ENCODE measurements around the gene AEBP2. TPM values are rescaled to one million over a fixed set of nuclear protein-coding genes. Genes with fewer than 3 reads are reported as not detected.

The AEBP2 gene
- total and polyA plus RNA-seq, 2 of the 8 experiments (the other 6 are each of a cell fraction or from before 2014, with no cell fraction given) = 13.6 to 61.4 TPM

DNA sequence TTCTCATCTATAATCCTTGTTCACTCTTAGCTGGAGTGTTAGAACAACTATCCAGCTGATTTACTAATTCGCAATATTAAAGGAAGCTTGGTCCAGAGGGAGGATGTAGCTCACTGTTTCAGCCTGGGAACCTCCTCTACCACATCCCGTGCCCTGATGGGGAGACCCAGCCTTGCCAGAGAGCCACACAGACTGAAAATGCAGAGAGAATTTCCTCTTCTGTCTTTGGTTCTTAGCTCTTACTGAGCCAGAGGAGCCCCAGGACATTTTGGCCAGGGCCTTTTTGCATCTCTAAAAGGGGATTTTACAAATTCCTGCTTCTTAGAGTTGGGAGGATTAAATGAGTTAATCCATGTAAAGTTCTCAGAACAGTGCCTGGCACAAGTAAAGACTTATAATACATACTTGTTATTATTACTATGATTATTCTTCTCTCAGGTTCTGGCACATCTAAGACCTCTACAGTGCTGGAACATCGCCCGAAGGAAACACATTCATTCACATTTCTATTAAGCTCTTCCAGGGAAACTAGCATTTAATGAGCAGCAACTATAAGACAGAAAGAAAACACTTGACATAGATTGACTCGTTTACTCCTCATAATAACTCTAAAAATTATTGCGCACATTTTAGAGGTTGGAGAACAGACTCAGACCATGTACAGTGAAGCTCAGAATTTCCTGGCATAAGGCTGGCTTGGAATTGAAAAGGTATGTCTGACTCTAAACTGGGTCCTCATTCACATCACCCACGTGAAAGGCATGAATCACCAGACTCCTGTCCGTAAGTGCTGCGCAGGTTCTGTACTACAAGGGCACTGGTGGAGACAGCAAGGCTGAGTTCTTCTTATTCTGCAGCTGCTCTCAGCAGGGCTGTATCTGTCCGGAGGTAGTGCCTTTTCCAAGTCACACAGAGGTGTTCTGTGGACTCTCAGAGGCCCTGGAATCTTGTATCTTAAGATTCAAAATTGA is 27.8 kb upstream of the AEBP2 start (continued):
- TF ChIP-seq, protein P1, sequence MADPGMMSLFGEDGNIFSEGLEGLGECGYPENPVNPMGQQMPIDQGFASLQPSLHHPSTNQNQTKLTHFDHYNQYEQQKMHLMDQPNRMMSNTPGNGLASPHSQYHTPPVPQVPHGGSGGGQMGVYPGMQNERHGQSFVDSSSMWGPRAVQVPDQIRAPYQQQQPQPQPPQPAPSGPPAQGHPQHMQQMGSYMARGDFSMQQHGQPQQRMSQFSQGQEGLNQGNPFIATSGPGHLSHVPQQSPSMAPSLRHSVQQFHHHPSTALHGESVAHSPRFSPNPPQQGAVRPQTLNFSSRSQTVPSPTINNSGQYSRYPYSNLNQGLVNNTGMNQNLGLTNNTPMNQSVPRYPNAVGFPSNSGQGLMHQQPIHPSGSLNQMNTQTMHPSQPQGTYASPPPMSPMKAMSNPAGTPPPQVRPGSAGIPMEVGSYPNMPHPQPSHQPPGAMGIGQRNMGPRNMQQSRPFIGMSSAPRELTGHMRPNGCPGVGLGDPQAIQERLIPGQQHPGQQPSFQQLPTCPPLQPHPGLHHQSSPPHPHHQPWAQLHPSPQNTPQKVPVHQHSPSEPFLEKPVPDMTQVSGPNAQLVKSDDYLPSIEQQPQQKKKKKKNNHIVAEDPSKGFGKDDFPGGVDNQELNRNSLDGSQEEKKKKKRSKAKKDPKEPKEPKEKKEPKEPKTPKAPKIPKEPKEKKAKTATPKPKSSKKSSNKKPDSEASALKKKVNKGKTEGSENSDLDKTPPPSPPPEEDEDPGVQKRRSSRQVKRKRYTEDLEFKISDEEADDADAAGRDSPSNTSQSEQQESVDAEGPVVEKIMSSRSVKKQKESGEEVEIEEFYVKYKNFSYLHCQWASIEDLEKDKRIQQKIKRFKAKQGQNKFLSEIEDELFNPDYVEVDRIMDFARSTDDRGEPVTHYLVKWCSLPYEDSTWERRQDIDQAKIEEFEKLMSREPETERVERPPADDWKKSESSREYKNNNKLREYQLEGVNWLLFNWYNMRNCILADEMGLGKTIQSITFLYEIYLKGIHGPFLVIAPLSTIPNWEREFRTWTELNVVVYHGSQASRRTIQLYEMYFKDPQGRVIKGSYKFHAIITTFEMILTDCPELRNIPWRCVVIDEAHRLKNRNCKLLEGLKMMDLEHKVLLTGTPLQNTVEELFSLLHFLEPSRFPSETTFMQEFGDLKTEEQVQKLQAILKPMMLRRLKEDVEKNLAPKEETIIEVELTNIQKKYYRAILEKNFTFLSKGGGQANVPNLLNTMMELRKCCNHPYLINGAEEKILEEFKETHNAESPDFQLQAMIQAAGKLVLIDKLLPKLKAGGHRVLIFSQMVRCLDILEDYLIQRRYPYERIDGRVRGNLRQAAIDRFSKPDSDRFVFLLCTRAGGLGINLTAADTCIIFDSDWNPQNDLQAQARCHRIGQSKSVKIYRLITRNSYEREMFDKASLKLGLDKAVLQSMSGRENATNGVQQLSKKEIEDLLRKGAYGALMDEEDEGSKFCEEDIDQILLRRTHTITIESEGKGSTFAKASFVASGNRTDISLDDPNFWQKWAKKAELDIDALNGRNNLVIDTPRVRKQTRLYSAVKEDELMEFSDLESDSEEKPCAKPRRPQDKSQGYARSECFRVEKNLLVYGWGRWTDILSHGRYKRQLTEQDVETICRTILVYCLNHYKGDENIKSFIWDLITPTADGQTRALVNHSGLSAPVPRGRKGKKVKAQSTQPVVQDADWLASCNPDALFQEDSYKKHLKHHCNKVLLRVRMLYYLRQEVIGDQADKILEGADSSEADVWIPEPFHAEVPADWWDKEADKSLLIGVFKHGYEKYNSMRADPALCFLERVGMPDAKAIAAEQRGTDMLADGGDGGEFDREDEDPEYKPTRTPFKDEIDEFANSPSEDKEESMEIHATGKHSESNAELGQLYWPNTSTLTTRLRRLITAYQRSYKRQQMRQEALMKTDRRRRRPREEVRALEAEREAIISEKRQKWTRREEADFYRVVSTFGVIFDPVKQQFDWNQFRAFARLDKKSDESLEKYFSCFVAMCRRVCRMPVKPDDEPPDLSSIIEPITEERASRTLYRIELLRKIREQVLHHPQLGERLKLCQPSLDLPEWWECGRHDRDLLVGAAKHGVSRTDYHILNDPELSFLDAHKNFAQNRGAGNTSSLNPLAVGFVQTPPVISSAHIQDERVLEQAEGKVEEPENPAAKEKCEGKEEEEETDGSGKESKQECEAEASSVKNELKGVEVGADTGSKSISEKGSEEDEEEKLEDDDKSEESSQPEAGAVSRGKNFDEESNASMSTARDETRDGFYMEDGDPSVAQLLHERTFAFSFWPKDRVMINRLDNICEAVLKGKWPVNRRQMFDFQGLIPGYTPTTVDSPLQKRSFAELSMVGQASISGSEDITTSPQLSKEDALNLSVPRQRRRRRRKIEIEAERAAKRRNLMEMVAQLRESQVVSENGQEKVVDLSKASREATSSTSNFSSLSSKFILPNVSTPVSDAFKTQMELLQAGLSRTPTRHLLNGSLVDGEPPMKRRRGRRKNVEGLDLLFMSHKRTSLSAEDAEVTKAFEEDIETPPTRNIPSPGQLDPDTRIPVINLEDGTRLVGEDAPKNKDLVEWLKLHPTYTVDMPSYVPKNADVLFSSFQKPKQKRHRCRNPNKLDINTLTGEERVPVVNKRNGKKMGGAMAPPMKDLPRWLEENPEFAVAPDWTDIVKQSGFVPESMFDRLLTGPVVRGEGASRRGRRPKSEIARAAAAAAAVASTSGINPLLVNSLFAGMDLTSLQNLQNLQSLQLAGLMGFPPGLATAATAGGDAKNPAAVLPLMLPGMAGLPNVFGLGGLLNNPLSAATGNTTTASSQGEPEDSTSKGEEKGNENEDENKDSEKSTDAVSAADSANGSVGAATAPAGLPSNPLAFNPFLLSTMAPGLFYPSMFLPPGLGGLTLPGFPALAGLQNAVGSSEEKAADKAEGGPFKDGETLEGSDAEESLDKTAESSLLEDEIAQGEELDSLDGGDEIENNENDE (IDR thresholded peaks at IDR 0.05; ENCODE audit: insufficient replicate concordance, low read length) = peak; percentile 34

Measured in H1 (cell line).